Activated T-cell treated with anti-CD3 and anti-CD28 coated beads, Interleukin-2, amount 50 U/mL, for 1 hour (primary cell): Measurements from ENCODE around the gene ARFGAP2.
"Not testable (repeated sequence)": the region's sequence is repeated elsewhere in the genome, so short reads cannot be mapped to it uniquely, and the experiment has no call there.

Source experiments
- DNase-seq: peaks from one replicate; pipeline ENCODE4 v3.0.0-alpha.2; 2020

ARFGAP2 gene

GRCh38 chr11:47176328-47177228, at the start of gene ARFGAP2:
TSS of gene ARFGAP2 (minus strand) at chr11:47176879. CDS start at chr11:47176853, 26 bp downstream.
- DNase-seq = peak; percentile 95

- DNase-seq = no peak
These were observed 49.1 kb upstream of the ARFGAP2 start for GRCh38 chr11:47225552-47226400.

- no peak for DNase-seq
These were observed 46.0 kb upstream of the ARFGAP2 start for GRCh38 chr11:47222696-47223095.

- DNase-seq = no peak
These were observed 43.7 kb upstream of the ARFGAP2 start for GRCh38 chr11:47220401-47220821.

- DNase-seq = peak; percentile 64
These were observed 39.6 kb upstream of the ARFGAP2 start for GRCh38 chr11:47216121-47216798.

GRCh38 chr11:47215366-47215910, 38.8 kb upstream of the ARFGAP2 start:
- DNase-seq = no peak

- peak; percentile 80 for DNase-seq
These were observed 37.4 kb upstream of the ARFGAP2 start for GRCh38 chr11:47213950-47214565.

- no peak for DNase-seq
These were observed 36.3 kb upstream of the ARFGAP2 start for GRCh38 chr11:47212938-47213337.

- DNase-seq = no peak
These were observed 31.9 kb upstream of the ARFGAP2 start for GRCh38 chr11:47208628-47209027.

GRCh38 chr11:47208008-47208552, 31.4 kb upstream of the ARFGAP2 start:
- not testable (repeated sequence) for DNase-seq

GRCh38 chr11:47207459-47207858, 30.8 kb upstream of the ARFGAP2 start:
- DNase-seq = no peak

- DNase-seq = not testable (repeated sequence)
These were observed 29.9 kb upstream of the ARFGAP2 start for GRCh38 chr11:47206577-47206976.

GRCh38 chr11:47204637-47204989, 27.9 kb upstream of the ARFGAP2 start:
- no peak for DNase-seq

GRCh38 chr11:47202576-47202975, 25.9 kb upstream of the ARFGAP2 start:
- no peak for DNase-seq

GRCh38 chr11:47201015-47201414, 24.3 kb upstream of the ARFGAP2 start:
- DNase-seq = no peak

- not testable (repeated sequence) for DNase-seq
These were observed 21.5 kb upstream of the ARFGAP2 start for GRCh38 chr11:47198161-47198560.

- DNase-seq = no peak
These were observed 15.4 kb upstream of the ARFGAP2 start for GRCh38 chr11:47192111-47192510.

GRCh38 chr11:47191137-47191536, 14.5 kb upstream of the ARFGAP2 start:
- not testable (repeated sequence) for DNase-seq

- DNase-seq = no peak
These were observed 12.6 kb upstream of the ARFGAP2 start for GRCh38 chr11:47189100-47189834.

- DNase-seq = no peak
These were observed 11.6 kb upstream of the ARFGAP2 start for GRCh38 chr11:47188259-47188658.

- DNase-seq = no peak
These were observed 11.0 kb upstream of the ARFGAP2 start for GRCh38 chr11:47187723-47188122.
